ENCODE measurements around the gene PTPRG.

DNA sequence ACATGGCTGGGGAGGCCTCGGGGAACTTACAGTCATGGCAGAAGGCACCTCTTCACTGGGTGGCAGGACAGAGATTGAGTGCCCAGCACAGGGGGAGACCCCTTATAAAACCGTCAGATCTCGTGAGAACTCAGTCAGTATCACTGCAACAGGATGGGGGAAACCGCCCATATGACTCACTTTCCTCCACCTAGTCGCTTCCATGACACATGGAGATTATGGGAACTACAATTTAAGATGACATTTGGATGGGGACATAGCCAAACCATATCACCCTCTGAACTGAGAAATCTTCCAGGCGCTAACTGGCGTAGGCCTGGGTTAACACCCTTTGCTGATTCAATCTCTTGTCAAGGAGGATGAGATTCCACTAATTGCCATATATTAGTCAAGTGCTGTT lies 419.7 kb downstream of the PTPRG start:
- TF ChIP-seq SIN3A (IDR thresholded peaks at IDR 0.05; ENCODE audit: borderline replicate concordance, insufficient read depth, low read length) (no peak), TAF1 (IDR thresholded peaks at IDR 0.05; ENCODE audit: borderline replicate concordance, insufficient read depth, low read length) (no peak), POLR2AphosphoS5 (IDR thresholded peaks at IDR 0.05; ENCODE audit: low read depth, low read length) (no peak)
- TF ChIP-seq, protein P1, sequence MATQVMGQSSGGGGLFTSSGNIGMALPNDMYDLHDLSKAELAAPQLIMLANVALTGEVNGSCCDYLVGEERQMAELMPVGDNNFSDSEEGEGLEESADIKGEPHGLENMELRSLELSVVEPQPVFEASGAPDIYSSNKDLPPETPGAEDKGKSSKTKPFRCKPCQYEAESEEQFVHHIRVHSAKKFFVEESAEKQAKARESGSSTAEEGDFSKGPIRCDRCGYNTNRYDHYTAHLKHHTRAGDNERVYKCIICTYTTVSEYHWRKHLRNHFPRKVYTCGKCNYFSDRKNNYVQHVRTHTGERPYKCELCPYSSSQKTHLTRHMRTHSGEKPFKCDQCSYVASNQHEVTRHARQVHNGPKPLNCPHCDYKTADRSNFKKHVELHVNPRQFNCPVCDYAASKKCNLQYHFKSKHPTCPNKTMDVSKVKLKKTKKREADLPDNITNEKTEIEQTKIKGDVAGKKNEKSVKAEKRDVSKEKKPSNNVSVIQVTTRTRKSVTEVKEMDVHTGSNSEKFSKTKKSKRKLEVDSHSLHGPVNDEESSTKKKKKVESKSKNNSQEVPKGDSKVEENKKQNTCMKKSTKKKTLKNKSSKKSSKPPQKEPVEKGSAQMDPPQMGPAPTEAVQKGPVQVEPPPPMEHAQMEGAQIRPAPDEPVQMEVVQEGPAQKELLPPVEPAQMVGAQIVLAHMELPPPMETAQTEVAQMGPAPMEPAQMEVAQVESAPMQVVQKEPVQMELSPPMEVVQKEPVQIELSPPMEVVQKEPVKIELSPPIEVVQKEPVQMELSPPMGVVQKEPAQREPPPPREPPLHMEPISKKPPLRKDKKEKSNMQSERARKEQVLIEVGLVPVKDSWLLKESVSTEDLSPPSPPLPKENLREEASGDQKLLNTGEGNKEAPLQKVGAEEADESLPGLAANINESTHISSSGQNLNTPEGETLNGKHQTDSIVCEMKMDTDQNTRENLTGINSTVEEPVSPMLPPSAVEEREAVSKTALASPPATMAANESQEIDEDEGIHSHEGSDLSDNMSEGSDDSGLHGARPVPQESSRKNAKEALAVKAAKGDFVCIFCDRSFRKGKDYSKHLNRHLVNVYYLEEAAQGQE (IDR thresholded peaks at IDR 0.05; ENCODE audit: insufficient read depth in 1 of 2, low read depth in 2 of 2, low read length in 2 of 2) = no peak

Measured in PFSK-1 (cell line).